ENCODE measurements around the gene IQSEC2.

DNA sequence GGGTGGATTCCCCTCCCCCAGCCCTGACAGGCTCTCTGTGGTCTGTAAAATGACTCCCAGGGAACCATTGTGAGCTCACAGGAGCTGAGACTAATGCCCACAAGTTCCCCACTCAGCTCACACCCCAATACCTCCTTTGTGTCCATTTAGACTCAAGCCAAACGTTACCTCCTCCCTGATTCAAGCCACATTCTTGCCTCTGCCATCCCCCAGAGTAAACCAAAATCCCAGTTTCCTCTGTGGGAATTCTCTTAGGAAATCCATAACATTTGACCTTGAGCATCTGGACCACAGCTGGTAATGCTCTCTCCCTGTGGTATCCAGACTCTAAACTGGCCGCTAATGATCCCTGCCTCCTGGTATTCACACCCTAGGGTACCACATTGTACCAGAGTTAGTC is 30.1 kb downstream of the IQSEC2 start:
- TF ChIP-seq MAX (IDR thresholded peaks at IDR 0.05) (no peak), CTCF (IDR thresholded peaks at IDR 0.05 in 2 of 3, conservative IDR thresholded peaks at IDR 0.05 in 1 of 3; ENCODE audit: borderline replicate concordance in 1 of 3, insufficient read depth in 1 of 3, low read depth in 2 of 3, low read length in 2 of 3) (no peak), POLR2AphosphoS5 (IDR thresholded peaks at IDR 0.05; ENCODE audit: low read depth, low read length) (no peak), FOSL1 (IDR thresholded peaks at IDR 0.05; ENCODE audit: low read depth) (no peak), POLR2A (IDR thresholded peaks at IDR 0.05; ENCODE audit: borderline replicate concordance, extremely low read depth, insufficient read depth, insufficient read length) (no peak), EZH2 (IDR thresholded peaks at IDR 0.05) (no peak), YY1 (IDR thresholded peaks at IDR 0.05; ENCODE audit: extremely low read depth, insufficient replicate concordance, low read depth, low read length) (no peak), ATF3 (IDR thresholded peaks at IDR 0.05) (no peak)

Measured in HCT116 (cell line).